Chondrocyte (in vitro differentiated cells): Measurements from ENCODE around the gene SKOR1. TPM values are rescaled to one million over a fixed set of nuclear protein-coding genes. Genes with fewer than 3 reads are reported as not detected.

Experiments
- DNase-seq: peaks from one replicate; pipeline ENCODE4 v3.0.0; 2021; ENCODE audit warnings: mixed read lengths, low spot score
- H3K27ac Mint-ChIP-seq: one replicate; pipeline ENCODE4 v1.8.0; 2021; ENCODE audit warnings: mild to moderate bottlenecking, moderate library complexity, mixed read lengths; ENCODE audit not compliant: unreplicated experiment
- H3K27me3 Mint-ChIP-seq: 2 replicates; pipeline ENCODE4 v1.8.0; 2021; ENCODE audit warnings: low read depth, mixed read lengths
- H3K36me3 Mint-ChIP-seq: 2 replicates; pipeline ENCODE4 v1.8.0; 2021; ENCODE audit warnings: low read depth, mixed read lengths
- H3K4me1 Mint-ChIP-seq: 2 replicates; pipeline ENCODE4 v1.8.0; 2021; ENCODE audit warnings: low read depth, mild to moderate bottlenecking, mixed read lengths
- H3K4me3 Mint-ChIP-seq: one replicate; pipeline ENCODE4 v1.8.0; 2021; ENCODE audit warnings: mild to moderate bottlenecking, moderate library complexity, mixed read lengths; ENCODE audit not compliant: unreplicated experiment
- H3K9me3 Mint-ChIP-seq: 2 replicates; pipeline ENCODE4 v1.8.0; 2021; ENCODE audit warnings: low read depth, mixed read lengths
- total RNA-seq: library from RNA; stranded (reverse); gene quantifications from 3 replicates; pipeline ENCODE4 v1.2.1, GENCODE V29; 2021
- TF ChIP-seq, protein P1 (sequence below): fragments of 200-600 bp; sonication (generic); IDR thresholded peaks from 2 replicates; pipeline ENCODE4 v1.5.0; 2021; ENCODE audit warnings: antibody characterized with exemption, mild to moderate bottlenecking, moderate library complexity

SKOR1 gene
- total RNA-seq, 1 donor from 2014 or later = 0.22 TPM

DNA sequence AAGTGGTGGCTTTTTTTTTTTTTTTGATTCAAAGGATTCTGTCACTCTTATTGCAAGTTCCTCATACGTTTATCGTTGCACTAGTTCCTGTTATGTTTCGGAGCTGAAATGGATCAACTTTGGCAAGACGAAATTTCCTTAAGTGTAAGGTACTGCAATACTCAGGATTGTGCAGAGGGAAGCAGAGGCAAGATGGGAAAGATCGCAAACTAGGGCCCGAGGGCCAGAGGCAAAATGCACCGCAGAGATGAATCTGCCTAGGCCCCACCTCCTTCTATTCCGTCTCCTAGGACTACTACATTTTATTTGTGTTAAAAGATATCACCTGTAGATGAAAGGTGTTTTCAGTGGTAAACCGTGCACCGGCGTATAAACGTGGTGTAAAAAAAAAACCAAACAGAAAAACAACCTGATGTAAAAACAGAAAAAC is 14.2 kb downstream of the SKOR1 start:
- TF ChIP-seq, protein P1, sequence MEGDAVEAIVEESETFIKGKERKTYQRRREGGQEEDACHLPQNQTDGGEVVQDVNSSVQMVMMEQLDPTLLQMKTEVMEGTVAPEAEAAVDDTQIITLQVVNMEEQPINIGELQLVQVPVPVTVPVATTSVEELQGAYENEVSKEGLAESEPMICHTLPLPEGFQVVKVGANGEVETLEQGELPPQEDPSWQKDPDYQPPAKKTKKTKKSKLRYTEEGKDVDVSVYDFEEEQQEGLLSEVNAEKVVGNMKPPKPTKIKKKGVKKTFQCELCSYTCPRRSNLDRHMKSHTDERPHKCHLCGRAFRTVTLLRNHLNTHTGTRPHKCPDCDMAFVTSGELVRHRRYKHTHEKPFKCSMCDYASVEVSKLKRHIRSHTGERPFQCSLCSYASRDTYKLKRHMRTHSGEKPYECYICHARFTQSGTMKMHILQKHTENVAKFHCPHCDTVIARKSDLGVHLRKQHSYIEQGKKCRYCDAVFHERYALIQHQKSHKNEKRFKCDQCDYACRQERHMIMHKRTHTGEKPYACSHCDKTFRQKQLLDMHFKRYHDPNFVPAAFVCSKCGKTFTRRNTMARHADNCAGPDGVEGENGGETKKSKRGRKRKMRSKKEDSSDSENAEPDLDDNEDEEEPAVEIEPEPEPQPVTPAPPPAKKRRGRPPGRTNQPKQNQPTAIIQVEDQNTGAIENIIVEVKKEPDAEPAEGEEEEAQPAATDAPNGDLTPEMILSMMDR = no peak
- DNase-seq = no peak
- H3K27me3 Mint-ChIP-seq = peaks cover 9% of the 10 kb centered on the region
- peak overlapping the region; percentile 88 for H3K4me3 Mint-ChIP-seq
- H3K27ac Mint-ChIP-seq = peak overlapping the region; percentile 88
- no peaks in the 10 kb centered on the region for H3K36me3 Mint-ChIP-seq
- H3K9me3 Mint-ChIP-seq = no peaks in the 10 kb centered on the region
- H3K4me1 Mint-ChIP-seq = peaks cover 51% of the 10 kb centered on the region

- H3K27ac Mint-ChIP-seq = peak within 1 kb of the TSS; percentile 88
Measured at GRCh38 chr15:67839929-67840748, 14.8 kb downstream of the SKOR1 start, which contains the start of gene RNU6-1. Gene RNU6-1, minus strand, starts transcription at chr15:67840045.

GRCh38 chr15:67840749-67841512 is 15.6 kb downstream of the SKOR1 start:
- TF ChIP-seq, protein P1 = peak; percentile 43
- Mint-ChIP-seq H3K36me3 (no peaks in the 10 kb centered on the region), H3K27me3 (peaks cover 5% of the 10 kb centered on the region), H3K9me3 (no peaks in the 10 kb centered on the region), H3K27ac (peak overlapping the region; percentile 88), H3K4me3 (peak overlapping the region; percentile 88), H3K4me1 (peaks cover 49% of the 10 kb centered on the region)
- no peak for DNase-seq

More at GRCh38 chr15:67839929-67840748, 14.8 kb downstream of the SKOR1 start, which contains the start of gene RNU6-1:
- H3K4me3 Mint-ChIP-seq = peak within 1 kb of the TSS; percentile 88
- H3K27me3 Mint-ChIP-seq = peaks cover 7% of the 10 kb centered on the region
- TF ChIP-seq, protein P1 = no peak
- DNase-seq = no peak
- H3K36me3 Mint-ChIP-seq = no peaks in the 10 kb centered on the region
- peaks cover 50% of the 10 kb centered on the region for H3K4me1 Mint-ChIP-seq
- no peaks in the 10 kb centered on the region for H3K9me3 Mint-ChIP-seq

DNA sequence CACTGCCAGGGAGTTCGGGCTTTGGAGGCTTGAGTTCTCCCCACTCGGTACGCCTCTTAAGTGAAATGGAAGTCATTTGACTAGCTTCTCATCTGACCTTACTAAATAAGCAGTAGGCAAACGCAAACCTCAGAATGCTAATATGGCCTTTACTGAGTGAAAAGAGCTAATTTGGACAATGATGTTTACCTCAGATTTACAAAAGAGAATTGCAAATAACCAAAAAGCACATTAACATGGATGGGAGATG is 16.1 kb downstream of the SKOR1 start:
- H3K4me1 Mint-ChIP-seq = peaks cover 44% of the 10 kb centered on the region
- H3K36me3 Mint-ChIP-seq = no peaks in the 10 kb centered on the region
- no peak overlapping the region for H3K27ac Mint-ChIP-seq
- H3K9me3 Mint-ChIP-seq = no peaks in the 10 kb centered on the region
- peaks cover 1% of the 10 kb centered on the region for H3K27me3 Mint-ChIP-seq
- TF ChIP-seq, protein P1 = no peak
- H3K4me3 Mint-ChIP-seq = no peak overlapping the region
- DNase-seq = no peak

DNA sequence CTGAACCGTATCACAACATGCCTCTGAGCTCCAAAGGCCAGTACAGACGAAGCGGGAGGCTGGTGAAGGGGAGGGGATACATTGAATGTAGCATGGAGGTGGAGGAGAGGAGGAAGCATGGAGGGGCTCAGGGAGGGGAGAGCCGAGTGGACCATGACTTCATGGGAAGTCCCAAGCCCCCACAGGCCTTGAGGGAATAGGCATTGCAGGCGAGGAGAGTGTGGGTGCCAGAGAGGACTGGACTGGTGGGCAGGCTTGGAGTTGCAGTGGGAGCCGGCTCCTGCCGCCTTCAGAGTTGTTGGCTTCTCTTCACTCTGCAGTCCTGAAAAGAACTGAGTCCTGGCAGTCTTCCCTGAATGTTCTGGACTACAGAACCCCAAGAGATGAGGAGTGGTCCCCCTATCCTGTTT is 17.8 kb downstream of the SKOR1 start:
- no peaks in the 10 kb centered on the region for H3K9me3 Mint-ChIP-seq
- H3K27ac Mint-ChIP-seq = peak overlapping the region; percentile 85
- H3K4me1 Mint-ChIP-seq = peaks cover 44% of the 10 kb centered on the region
- H3K36me3 Mint-ChIP-seq = no peaks in the 10 kb centered on the region
- no peaks in the 10 kb centered on the region for H3K27me3 Mint-ChIP-seq
- H3K4me3 Mint-ChIP-seq = no peak overlapping the region
- TF ChIP-seq, protein P1 = no peak
- DNase-seq = no peak
